A549 (cell line): ENCODE data around the gene TP53BP1. TPM values are rescaled to one million over a fixed set of nuclear protein-coding genes. Genes with fewer than 3 reads are reported as not detected.

Source experiments
- ATAC-seq, 2 experiments: fragments of 200-7000 bp in 1 of 2; fragments of >200 bp in 1 of 2; cut with Nextera tagmentation in 1 of 2; cut with Tn5 transposase in 1 of 2; 3 replicates each; pipeline versions ENCODE4 v1.8.0 to v1.9.1; 2018 to 2020; ENCODE audit warnings: mild to moderate bottlenecking in 1 of 2, moderate library complexity in 1 of 2
- CTCF ChIA-PET: fragments of 300-600 bp; sonication (Branson Sonifier 250); formaldehyde crosslinking; extraction: SDS; loops from one replicate; lab custom pipeline; 2021; ENCODE audit warnings: antibody characterized with exemption, inconsistent platforms; lab: Yijun Ruan, JAX
- POLR2A ChIA-PET: fragments of 350-600 bp; formaldehyde crosslinking; extraction: SDS; loops from one replicate; lab custom pipeline; 2021; ENCODE audit warnings: antibody characterized with exemption, inconsistent platforms; lab: Yijun Ruan, JAX
- DNase-seq, 2 experiments: peaks; one replicate each; pipeline versions ENCODE4 v3.0.0 to v3.0.0-alpha.2; 2011 to 2016; ENCODE audit warnings: low read depth in 1 of 2, low spot score in 1 of 2
- FAIRE-seq: peaks from 2 replicates; lab custom pipeline; 2011; peaks lifted over from hg19 to GRCh38; lab: Jason Lieb, UNC
- H3K27ac ChIP-seq, 2 experiments: fragments of >200 bp; sonication (Bioruptor Twin); formaldehyde crosslinking; 3 replicates each; pipeline ENCODE4 v1.5.1; 2016 to 2017
- H3K4me1 ChIP-seq: fragments of >200 bp; sonication (Bioruptor Twin); formaldehyde crosslinking; 3 replicates; pipeline ENCODE4 v1.6.1; 2016
- H3K4me2 ChIP-seq: fragments of >200 bp; sonication (Bioruptor Twin); formaldehyde crosslinking; 3 replicates; pipeline ENCODE4 v1.6.1; 2016
- H3K4me3 ChIP-seq: fragments of >200 bp; sonication (Bioruptor Twin); formaldehyde crosslinking; 3 replicates; pipeline ENCODE4 v1.5.1; 2016
- H3K9me3 ChIP-seq: fragments of >200 bp; sonication (Bioruptor Twin); formaldehyde crosslinking; 3 replicates; pipeline ENCODE4 v1.6.1; 2016
- CBX2 ChIP-seq: fragments of 200-600 bp; sonication (generic); IDR thresholded peaks from 2 replicates; pipeline ENCODE4 v1.6.1; 2016; ENCODE audit warnings: low read depth, mild to moderate bottlenecking, borderline replicate concordance
- CBX8 ChIP-seq: fragments of 200-600 bp; sonication (generic); IDR thresholded peaks from 2 replicates; pipeline ENCODE4 v1.6.1; 2016
- CTCF ChIP-seq: fragments of >200 bp; sonication (Bioruptor Twin); formaldehyde crosslinking; IDR thresholded peaks from 3 replicates; pipeline ENCODE4 v1.5.1; 2016
- EP300 ChIP-seq, 2 experiments: fragments of >200 bp; sonication (Bioruptor Twin); formaldehyde crosslinking; IDR thresholded peaks; 2 replicates in 1 of 2; 3 replicates in 1 of 2; pipeline ENCODE4 v1.6.1; 2016 to 2017
- FOXS1 ChIP-seq: fragments of 250-450 bp; sonication (Bioruptor Pico); IDR thresholded peaks from 2 replicates; pipeline ENCODE4 v1.5.0; 2020; ENCODE audit warnings: mild to moderate bottlenecking, moderate library complexity
- HDAC2 ChIP-seq: fragments of 200-600 bp; sonication (generic); IDR thresholded peaks from 2 replicates; pipeline ENCODE4 v1.6.1; 2016
- HOXA7 ChIP-seq: fragments of 250-450 bp; sonication (Bioruptor Pico); IDR thresholded peaks from 2 replicates; pipeline ENCODE4 v1.5.0; 2020; ENCODE audit warnings: mild to moderate bottlenecking, moderate library complexity
- JUNB ChIP-seq: fragments of >200 bp; sonication (Bioruptor Twin); formaldehyde crosslinking; IDR thresholded peaks from 2 replicates; pipeline ENCODE4 v1.6.1; 2016
- KDM1A ChIP-seq: fragments of 200-600 bp; sonication (generic); IDR thresholded peaks from 2 replicates; pipeline ENCODE4 v1.6.1; 2016; ENCODE audit warnings: low read depth, mild to moderate bottlenecking
- MAFK ChIP-seq: fragments of 450-650 bp; IDR thresholded peaks from 2 replicates; pipeline ENCODE4 v1.6.1; 2014; ENCODE audit not compliant: partially characterized antibody
- MAZ ChIP-seq: fragments of 150-350 bp; IDR thresholded peaks from 2 replicates; pipeline ENCODE4 v1.6.1; 2014; ENCODE audit warnings: antibody characterized with exemption, low read depth, low read length, borderline replicate concordance
- NFE2L2 ChIP-seq: fragments of 150-350 bp; conservative IDR thresholded peaks from 2 replicates; pipeline ENCODE4 v1.6.1; 2014; ENCODE audit warnings: low read length
- RAD21 ChIP-seq, 2 experiments: fragments of >200 bp in 1 of 2; sonication (Bioruptor Twin) in 1 of 2; formaldehyde crosslinking in 1 of 2; IDR thresholded peaks in 1 of 2; conservative IDR thresholded peaks in 1 of 2; 2 replicates in 1 of 2; 3 replicates in 1 of 2; pipeline ENCODE4 v1.6.1; 2012 to 2018; ENCODE audit warnings: inconsistent platforms in 1 of 2
- SMC3 ChIP-seq: fragments of >200 bp; sonication (Bioruptor Twin); formaldehyde crosslinking; IDR thresholded peaks from 3 replicates; pipeline ENCODE4 v1.6.1; 2018; ENCODE audit warnings: inconsistent platforms
- USF2 ChIP-seq: fragments of 450-650 bp; IDR thresholded peaks from 2 replicates; pipeline ENCODE4 v1.6.1; 2014; ENCODE audit warnings: antibody characterized with exemption
- WGBS: methylation state at CpG from one replicate; pipeline ENCODE4 v1.1.6; 2017; ENCODE audit errors: missing lambda C conversion rate; 5-methylcytosine and 5-hydroxymethylcytosine counted together
- polyA plus RNA-seq, 4 experiments: library from polyadenylated mRNA; depleted of rRNA in 3 of 4; stranded (reverse); fragments of >200 nt; fragmentation: RNase III in 1 of 4; extraction: RNeasy Plus Mini Kit Qiagen cat#74134 plus additional on column Dnase treatment in 1 of 4; gene quantifications; 2 replicates in 3 of 4; 3 replicates in 1 of 4; pipeline ENCODE4 v1.2.3, GENCODE V29; 2011 to 2017

TP53BP1 gene
- polyA plus RNA-seq, 2 of the 4 experiments (the other 2 are of a cell fraction), result 25.0 to 49.8 TPM

- 79% methylated on average over 4 of the region's 4 CpGs for WGBS
- Histone ChIP-seq H3K4me3 (no peak overlapping the region), H3K9me3 (no peaks in the 10 kb centered on the region), H3K27ac (no peak overlapping the region), H3K4me2 (no peak overlapping the region), H3K4me1 (no peaks in the 10 kb centered on the region)
- no peak for TF ChIP-seq CBX2
- peak; percentile 30; the same call in 2 of the 3 replicates for TF ChIP-seq CTCF
- peak in 1 of 2 experiments; percentile 25; a peak in 3 of 5 replicates for TF ChIP-seq RAD21 (conservative IDR thresholded peaks at IDR 0.05 in 1 of 2, IDR thresholded peaks at IDR 0.05 in 1 of 2)
- DNase-seq, result peak in 1 of 2 experiments; percentile 14
- ChIA-PET CTCF (interaction anchor here (0.7 to 1.6 kb wide), 3 partner anchors 16 to 28 kb away, joined by 3 to 5 read pairs (median 4); no protein-coding TSS in a partner anchor), POLR2A (no interaction called here)
- FAIRE-seq, result no peak
- ATAC-seq, result no peak
These were observed 9.4 kb downstream of the TP53BP1 start for GRCh38 chr15:43483297-43484128.

- Histone ChIP-seq H3K9me3 (no peaks in the 10 kb centered on the region), H3K27ac (no peak overlapping the region), H3K4me3 (no peak overlapping the region), H3K4me2 (no peak overlapping the region), H3K4me1 (no peaks in the 10 kb centered on the region)
- POLR2A ChIA-PET, result no interaction called here
- ATAC-seq, result no peak
- WGBS, result 100% methylated on average over 6 of the region's 25 CpGs
- no peak for FAIRE-seq
- DNase-seq, result no peak
- CTCF ChIA-PET, result interaction anchor here (1.6 kb wide), 1 partner anchor 33 kb away, joined by 4 read pairs; no protein-coding TSS in a partner anchor
- TF ChIP-seq CBX8, result no peak
- no peak for TF ChIP-seq HOXA7 (CRISPR knock-in tag)
- no peak for TF ChIP-seq USF2
- no peak for TF ChIP-seq MAZ
These were observed 19.1 kb downstream of the TP53BP1 start for GRCh38 chr15:43473885-43474284.

GRCh38 chr15:43471975-43472374 lies 21.0 kb downstream of the TP53BP1 start:
- no peak overlapping the region for H3K4me2 ChIP-seq
- H3K9me3 ChIP-seq, result no peaks in the 10 kb centered on the region
- ATAC-seq (no peak), DNase-seq (no peak), FAIRE-seq (no peak)
- ChIA-PET CTCF (interaction anchor here (1.6 kb wide), 1 partner anchor 31 kb away, joined by 4 read pairs; no protein-coding TSS in a partner anchor), POLR2A (no interaction called here)
- H3K4me3 ChIP-seq, result no peak overlapping the region
- no peak for TF ChIP-seq KDM1A
- H3K4me1 ChIP-seq, result no peaks in the 10 kb centered on the region
- no peak overlapping the region for H3K27ac ChIP-seq

- H3K4me3 ChIP-seq, result no peak overlapping the region
- no peak for DNase-seq
- no peak for ATAC-seq
- 93% methylated on average over 3 of the region's 3 CpGs for WGBS
- ChIA-PET POLR2A (no interaction called here), CTCF (no interaction called here)
- FAIRE-seq, result no peak
- H3K4me1 ChIP-seq, result no peaks in the 10 kb centered on the region
- no peaks in the 10 kb centered on the region for H3K9me3 ChIP-seq
- no peak overlapping the region for H3K27ac ChIP-seq
- TF ChIP-seq NFE2L2, result no peak
- no peak for TF ChIP-seq FOXS1 (CRISPR knock-in tag)
- TF ChIP-seq JUNB, result no peak
- TF ChIP-seq MAFK, result no peak
- no peak for TF ChIP-seq SMC3
- no peak for TF ChIP-seq HDAC2
- TF ChIP-seq KDM1A, result no peak
- TF ChIP-seq EP300 (IDR thresholded peaks at IDR 0.05), result no peak
- no peak overlapping the region for H3K4me2 ChIP-seq
These were observed 23.1 kb downstream of the TP53BP1 start for GRCh38 chr15:43469867-43470266.
